ENCODE data around the gene CMAS. TPM values are rescaled to one million over a fixed set of nuclear protein-coding genes. Genes with fewer than 3 reads are reported as not detected.
A peak's percentile ranks its signal among the peaks of the same experiment; 100 is the strongest.
"Not testable (repeated sequence)": the region's sequence is repeated elsewhere in the genome, so short reads cannot be mapped to it uniquely, and the experiment has no call there.

CMAS gene
- total RNA-seq: 39.3 TPM
- long read RNA-seq, transcript CMAS-201 (8 exons, 1,787 nt): major isoform, 105 of 115 reads
- long read RNA-seq, partial matches to known transcripts: 2 of 115 reads
- long read RNA-seq, other reads (novel, unspliced or antisense): 4 of 115 reads

DNA sequence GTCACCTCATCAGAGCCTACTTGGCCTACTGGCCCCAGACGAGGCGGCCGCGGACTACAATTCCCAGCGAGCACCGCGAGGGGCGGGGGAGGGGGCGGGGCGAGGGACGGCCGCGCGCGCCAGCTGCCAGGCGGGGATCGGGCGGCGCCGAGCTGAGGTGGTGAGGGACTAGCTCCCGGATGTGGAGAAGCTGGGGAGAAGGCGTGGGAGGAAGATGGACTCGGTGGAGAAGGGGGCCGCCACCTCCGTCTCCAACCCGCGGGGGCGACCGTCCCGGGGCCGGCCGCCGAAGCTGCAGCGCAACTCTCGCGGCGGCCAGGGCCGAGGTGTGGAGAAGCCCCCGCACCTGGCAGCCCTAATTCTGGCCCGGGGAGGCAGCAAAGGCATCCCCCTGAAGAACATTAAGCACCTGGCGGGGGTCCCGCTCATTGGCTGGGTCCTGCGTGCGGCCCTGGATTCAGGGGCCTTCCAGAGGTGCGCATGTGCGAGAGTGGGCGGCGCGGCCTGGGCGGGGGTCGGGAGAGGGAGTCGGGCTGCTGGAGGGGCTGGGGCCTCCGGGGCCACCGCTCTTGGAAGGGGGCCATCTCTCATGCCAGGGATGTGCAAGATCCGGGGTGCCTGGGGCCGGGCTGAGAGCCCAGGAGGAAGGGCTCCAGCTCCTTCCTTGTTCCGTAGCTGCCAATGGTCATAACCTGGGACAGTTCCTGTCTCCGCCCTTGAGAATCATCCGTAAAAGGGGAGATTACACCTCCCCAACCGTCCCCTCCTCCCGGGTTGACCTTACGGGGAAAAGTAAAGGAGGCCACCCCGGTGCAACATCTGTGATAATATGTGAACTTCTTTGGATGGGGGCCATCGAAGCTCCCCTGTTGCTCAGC lies at the start of gene CMAS:
TSS of gene CMAS (plus strand) at position 129 of the 878 bp plus-strand sequence. CDS start at position 215, 86 bp downstream.
- peak; percentile 89 for DNase-seq (ENCODE audit: low spot score)
- intact Hi-C loops (cut with DNase I): no loop called here

DNA sequence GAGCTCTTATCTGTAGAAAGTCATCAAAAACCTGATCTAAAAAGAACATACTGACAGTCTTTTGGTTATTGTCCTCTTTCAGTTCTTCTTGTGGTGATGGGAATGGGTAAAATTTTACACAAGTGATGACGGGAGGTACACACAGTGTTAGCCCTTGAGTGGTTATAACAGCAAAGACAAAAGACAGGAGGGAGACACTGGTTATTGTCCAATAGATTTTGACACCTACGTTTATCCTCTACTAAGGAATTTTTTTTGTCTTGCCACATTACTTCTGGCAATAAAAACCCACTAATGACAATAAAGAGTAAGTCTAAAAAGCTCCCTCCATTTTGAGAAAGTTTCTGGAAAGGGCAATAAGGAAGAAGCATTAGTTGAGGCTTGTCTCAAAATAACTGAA lies 47.7 kb upstream of the CMAS start:
- intact Hi-C loops (cut with DNase I): no loop called here

DNA sequence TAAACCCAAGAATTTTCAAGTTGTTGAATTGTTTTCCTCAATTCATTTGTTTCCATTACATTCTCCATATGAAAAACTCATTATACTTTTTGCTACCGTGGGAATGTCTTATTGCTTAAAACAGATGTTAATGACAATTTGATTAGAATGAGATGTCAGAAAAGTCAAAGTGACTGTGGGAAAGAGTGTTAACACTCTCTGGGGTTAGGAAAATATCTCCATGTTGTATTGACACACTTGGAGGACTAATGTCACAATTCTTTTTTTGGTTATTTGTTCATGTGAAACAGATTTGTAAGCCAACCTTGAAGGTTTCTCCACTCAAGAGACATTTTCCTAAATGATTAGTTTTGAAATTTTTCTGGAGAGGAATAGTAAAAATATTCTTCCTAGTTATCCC lies 47.2 kb upstream of the CMAS start:
- DNase-seq (ENCODE audit: low spot score): no peak
- intact Hi-C loops (cut with DNase I): no loop called here

More for the DNA sequence above, 47.7 kb upstream of the CMAS start:
- no peak for DNase-seq (ENCODE audit: low spot score)

DNA sequence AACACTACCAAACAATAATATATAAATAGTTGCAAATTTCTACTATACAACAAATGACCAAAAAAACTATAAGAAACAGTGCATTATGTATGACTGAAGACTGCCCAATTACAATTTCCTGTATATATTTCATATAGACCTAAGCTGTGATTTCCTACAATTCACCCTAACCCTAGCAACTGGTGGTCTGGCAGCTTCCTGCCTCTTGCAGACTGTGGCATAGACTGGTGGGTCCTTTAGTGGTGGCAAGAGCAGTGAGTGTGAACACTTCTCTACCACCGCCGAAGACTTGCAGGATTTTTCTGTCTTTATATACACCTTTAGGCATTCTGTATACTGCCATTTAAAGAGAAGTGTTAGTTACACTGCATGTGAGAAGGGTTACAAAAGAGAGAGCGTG lies 43.6 kb upstream of the CMAS start:
- DNase-seq (ENCODE audit: low spot score): no peak
- intact Hi-C loops (cut with DNase I): no loop called here

DNA sequence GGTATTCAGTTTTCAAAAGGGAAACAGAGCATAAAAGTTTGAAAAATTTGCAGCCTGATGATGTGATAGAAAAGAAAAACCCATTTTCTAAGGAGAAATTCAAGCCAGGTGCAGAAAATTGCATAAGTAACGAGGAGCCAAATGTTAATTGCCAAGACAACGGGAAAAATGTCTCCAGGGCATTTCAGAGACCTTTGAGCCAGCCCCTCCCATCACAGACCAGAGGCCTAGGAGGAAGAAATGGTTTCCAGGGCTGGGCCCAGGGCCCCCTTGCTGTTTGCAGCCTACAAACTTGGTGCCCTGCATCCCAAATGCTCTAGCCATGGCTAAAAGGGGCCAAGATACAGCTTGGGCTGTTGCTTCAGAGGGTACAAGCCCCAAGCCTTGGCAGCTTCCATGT lies 38.2 kb upstream of the CMAS start:
- intact Hi-C loops (cut with DNase I); DNase-seq (ENCODE audit: low spot score): not testable (repeated sequence)

DNA sequence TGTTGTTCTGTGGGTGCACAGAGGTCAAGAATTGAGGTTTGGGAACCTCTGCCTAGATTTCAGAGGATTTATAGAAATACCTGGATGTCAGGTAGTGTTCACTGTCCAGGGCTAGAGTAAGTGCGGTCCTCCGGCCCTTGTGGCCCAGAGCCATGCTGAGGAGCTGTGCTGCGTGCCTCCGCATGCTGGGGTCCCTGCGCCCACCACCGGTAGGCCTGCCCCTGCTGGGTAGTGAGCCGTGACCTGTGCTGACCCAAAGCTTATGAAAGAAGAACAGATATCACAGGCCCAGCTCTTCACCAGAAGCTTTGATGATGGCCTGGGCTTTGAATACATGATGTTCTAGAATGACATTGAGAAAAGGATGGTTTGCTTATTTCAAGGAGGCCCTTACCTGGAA lies 37.8 kb upstream of the CMAS start:
- intact Hi-C loops (cut with DNase I): no loop called here
- DNase-seq (ENCODE audit: low spot score): no peak

DNA sequence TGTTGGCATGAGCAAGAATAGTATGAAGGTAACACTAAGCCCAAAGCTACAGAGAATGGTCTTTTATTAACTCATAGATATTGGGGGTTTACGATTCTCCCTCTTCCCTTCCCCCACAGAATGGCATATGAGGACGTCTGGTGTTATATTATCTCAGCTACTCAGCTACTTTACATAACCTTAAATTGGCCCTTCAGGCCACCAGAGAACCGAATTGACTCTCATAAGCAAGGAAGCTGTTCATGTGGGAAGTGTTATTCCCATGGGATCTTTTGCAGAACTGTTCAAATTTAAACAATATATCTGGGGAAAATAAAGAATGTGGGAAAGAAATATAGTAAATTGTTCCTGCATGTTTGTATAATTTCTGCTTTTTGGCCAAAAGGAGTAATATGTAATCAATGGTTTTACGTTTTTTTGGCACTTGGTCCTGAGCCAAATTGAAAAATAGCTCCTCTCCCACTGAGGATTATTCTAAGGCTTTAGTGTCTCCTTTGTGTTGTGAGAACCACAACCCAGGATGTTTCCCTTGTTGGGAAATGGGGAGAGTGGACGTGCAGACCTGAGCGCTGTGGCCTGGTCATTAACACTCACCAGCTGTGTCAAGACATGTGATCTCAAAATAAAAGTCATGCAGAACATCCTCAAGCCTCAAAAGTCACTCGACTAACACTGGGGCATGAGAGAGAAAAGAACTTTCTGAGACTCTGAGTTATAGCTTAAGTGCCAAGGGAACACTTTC lies 31.8 kb upstream of the CMAS start:
- intact Hi-C loops (cut with DNase I): no loop called here
- DNase-seq (ENCODE audit: low spot score): no peak

DNA sequence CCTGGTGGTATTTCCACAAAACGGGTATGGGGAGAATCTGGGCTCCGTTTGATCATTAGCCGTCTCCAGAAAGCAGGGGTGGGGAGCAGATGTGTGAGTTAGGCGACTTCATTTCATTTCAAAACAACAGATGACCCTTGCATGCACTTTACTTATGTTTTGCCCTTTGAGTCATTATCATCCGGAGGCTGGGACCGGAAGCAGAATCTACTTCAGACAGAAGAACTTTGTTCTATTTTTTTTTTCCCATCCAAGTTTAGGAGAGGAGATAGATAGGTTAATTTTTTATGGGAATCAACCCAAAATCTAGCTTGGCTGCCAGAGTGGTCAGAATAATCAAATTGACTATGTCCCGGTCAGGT lies 31.3 kb upstream of the CMAS start:
- DNase-seq (ENCODE audit: low spot score): no peak
- intact Hi-C loops (cut with DNase I): no loop called here

DNA sequence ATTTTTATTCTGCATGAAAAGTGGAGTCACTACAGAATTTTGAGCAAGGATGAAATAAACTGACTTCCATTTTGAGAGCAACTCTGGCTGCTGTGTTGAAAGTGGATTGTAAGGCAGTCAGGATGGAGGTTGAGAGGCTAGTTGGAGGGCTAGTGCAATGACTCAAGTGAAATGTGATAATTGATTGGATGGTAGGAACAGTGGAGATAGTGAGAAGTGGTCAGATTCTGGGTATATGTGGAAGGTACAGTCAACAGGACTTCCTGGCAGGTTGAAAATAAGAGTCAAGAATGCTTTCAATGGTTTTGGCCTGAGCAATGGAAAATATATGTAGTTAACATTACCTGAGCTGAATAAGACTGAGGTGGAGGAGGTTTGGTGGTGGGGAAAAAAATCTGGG lies 29.0 kb upstream of the CMAS start:
- DNase-seq (ENCODE audit: low spot score): no peak
- intact Hi-C loops (cut with DNase I): loop anchor here (2.0 kb wide), 1 partner anchor 320 kb away; no protein-coding TSS in a partner anchor

DNA sequence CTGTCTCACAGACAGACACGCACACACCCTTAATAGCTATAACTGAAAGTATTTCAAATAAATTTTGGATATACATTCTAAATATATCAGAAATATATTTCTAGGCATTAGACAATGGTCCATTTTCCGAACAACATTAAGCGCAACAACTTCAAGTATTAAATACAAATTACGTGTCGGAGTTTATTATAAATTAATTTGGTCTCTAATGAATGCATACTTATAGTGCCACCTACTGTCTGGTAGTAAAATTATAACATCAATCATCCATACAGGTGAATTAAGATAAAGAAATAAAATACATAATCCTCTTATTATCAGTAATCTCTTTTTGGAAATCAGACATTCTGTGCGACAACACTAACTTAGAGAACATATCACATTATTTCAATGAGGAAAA lies 27.2 kb upstream of the CMAS start:
- DNase-seq (ENCODE audit: low spot score): no peak
- intact Hi-C loops (cut with DNase I): no loop called here

DNA sequence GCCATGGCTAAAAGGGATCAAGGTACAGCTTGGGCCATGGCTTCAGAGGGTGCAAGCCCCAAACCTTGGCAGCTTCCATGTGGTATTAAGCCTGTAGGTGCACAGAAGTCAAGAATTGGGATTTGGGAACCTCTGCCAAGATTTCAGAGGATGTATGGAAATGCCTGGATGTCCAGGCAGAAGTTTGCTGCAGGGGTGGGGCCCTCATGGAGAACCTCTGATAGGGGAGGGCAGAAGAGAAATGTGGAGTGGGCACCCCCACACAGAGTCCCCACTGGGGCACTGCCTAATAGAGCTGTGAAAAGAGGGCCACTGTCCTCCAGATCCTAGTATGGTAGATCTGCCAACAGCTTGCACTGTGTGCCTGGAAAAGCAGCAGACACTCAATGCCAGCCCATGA lies 22.5 kb upstream of the CMAS start:
- DNase-seq (ENCODE audit: low spot score); intact Hi-C loops (cut with DNase I): not testable (repeated sequence)

DNA sequence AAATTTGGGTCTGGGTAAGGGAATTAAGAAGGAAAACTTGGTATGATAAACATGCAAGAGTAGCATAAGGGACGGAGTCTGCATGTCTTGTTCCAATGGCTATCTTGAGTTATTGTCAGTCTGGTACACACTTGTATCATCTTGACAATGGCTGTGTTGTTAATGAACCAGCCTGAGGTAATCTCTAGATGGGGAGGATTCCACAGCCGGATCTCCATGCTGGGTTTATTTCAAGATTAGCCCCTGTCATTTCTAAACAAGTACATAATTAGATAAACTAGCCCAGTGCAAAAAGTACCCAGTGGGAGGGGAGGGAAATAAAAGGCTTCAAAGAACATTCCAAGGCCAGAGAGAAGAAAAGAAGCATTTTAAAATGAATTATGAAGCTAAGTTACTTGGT lies 16.5 kb upstream of the CMAS start:
- intact Hi-C loops (cut with DNase I): no loop called here
- no peak for DNase-seq (ENCODE audit: low spot score)

DNA sequence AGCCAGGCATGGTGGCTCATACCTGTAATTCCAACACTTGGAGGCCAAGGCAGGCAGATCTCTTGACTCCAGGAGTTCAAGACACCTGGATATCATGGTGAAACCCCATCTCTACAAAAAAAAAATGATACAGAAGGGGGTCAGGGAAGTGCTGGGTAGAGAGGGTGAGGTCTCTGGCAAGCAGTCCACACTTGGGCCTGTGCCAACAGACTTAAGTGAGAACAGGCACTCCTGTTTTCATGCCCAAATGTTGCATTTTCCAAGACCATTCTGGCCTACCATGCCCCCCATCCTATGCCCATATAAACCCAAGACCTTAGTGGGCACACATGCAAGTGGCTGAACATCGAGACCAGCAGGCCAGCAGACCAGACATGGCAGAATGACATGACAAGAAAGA lies 16.0 kb upstream of the CMAS start:
- intact Hi-C loops (cut with DNase I): no loop called here
- no peak for DNase-seq (ENCODE audit: low spot score)

DNA sequence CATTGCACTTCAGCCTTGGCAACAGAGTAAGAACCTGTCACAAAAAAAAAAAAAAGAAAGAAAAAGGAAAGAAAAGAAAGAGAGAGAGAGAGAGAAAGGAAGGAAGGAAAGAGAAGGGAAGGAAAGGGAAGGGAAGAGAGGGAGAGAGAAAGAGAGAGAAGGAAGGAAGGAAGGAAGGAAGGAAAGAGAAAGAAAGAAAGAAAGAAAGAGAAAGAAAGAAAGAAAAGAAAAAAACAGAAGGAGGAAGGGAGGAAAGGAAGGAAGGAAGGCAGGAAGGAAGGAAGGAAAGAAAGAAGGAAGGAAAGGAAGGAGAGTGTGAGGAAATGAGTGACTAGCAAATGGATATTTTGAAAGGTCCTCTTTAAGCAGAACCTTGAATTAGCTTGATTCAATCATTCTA lies 13.3 kb upstream of the CMAS start:
- intact Hi-C loops (cut with DNase I): no loop called here
- DNase-seq (ENCODE audit: low spot score): no peak

DNA sequence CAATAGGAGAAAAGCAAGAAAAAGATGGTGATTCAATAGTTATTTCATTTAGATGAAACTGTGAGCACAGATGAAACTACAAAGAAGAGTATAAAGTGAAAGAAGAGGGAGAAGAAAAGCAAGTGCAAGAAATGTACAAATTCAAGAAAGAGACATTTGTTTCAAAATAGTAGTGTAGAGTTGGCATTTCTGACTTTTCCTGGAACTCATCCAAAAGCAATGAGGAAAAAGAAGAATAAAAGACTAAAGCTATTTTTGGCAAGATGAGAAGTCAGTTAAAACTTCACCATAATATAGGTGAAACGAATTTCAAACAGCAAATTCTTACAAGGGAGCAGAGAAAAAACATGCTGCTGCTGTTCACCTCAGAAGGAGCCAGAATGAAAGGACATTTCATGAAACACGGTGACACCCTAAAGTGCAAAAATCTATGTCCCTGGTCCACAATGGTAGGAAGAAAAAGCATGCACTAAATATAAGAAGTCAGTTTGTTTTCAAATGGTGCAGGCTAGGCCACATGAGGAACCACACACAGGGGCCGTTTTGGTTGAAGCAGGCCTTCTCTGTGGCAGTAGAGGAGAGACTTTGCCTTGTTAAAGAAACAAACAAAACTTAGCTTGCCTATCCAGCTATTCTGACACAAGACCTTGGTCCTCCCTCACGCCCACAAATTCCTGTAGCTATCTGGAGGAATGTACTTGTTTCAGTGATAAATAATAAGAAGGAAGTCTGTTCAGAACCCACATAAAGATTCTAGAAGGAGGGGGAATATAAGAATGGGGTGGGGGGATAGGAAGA lies 11.1 kb upstream of the CMAS start:
- intact Hi-C loops (cut with DNase I): no loop called here
- no peak for DNase-seq (ENCODE audit: low spot score)

DNA sequence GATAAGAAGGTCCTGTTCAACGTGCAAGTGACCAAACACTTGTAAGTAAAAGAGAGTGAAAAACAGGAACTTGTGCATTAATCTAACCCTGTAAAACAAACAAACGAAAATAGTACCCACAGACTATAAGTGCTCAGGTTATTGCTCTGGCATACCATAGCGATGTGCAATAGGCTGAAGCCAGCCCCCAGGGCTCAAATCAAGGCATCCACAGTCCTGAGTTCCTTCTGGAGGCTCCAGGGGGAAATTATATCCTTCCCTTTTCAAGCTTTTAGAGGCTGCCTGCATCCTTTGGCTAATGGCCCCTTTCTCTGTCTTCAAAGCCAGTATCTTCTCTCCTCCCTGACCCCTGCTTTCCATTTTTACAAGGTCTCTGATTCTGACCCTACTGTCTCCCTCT lies 8.1 kb upstream of the CMAS start:
- no peak for DNase-seq (ENCODE audit: low spot score)

DNA sequence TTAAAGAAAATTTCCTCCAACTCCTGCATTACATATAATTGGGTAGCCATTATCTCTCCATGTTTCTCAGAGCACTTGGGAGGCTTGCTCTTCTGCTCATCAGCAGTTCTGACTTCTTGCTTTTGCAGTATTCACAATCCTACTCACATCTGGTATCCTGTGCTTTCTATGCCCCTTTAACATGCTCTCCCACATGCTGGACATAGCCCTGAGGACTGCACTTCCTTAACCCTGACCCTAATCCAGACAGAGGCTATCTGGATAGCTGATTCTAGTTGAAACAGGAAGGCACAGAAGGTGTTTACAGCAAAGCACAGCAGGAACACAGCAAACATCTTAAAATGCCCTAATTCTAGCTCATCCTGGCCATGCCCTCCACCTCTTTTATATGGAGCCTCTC lies 7.3 kb upstream of the CMAS start:
- DNase-seq (ENCODE audit: low spot score): no peak
- intact Hi-C loops (cut with DNase I): no loop called here

More for the DNA sequence above, 8.1 kb upstream of the CMAS start:
- intact Hi-C loops (cut with DNase I): no loop called here

DNA sequence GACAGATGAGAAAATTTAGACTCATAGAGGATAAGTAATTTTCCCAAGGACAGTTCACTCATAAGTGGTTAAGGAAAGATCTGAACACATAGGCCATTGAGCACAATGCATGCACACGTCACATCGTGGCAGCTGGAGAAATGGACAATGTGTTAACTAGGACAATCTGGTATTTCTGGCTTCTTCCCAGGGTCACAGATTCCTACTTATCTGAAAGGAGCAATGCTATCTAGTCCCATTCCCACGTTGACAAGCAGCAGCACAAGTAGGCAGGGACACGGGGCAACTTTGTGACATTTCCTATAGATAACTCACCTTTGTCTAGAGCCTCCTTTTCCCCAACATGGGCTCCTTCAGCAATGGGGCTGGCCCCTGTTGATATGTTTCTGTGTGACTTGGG lies 6.7 kb upstream of the CMAS start:
- intact Hi-C loops (cut with DNase I): no loop called here
- DNase-seq (ENCODE audit: low spot score): no peak

DNA sequence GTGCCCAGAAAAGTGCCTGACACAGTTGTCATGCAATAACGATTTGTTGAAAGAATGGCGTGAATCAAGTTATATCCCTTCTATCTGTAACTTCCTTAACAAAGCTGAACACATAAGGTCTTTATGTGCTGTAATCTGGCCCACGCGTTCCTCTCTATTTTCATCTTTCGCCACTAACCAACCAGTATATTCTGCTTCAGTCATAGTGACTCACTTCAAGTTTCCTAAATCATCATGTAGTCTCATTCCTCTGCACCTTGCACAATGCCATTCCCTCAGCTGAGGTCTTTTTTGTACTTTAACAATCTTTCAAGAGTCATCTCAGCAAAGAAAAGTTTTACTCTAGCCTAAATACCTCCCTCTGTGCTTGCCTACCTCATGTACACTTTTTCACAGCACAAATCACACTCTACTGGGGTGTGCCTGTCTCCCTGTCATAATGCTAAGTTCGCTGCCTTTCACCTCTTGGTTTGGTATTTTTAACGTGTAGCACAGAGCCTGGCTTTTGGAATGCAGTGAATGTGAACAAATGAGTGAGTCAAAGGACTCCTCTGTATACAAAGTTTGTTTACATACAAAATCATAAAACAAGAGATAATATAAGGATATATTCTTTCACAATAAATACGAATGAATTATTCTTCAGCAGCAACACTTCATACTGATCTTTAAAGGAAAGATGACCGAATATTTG lies 2.9 kb upstream of the CMAS start:
- DNase-seq (ENCODE audit: low spot score): no peak
- intact Hi-C loops (cut with DNase I): no loop called here

Measured in cardiac septum (tissue), 1 donor.